Measurements from ENCODE around the gene SMPD3.

Gene SMPD3

GRCh38 chr16:68470461-68471150 lies 22.3 kb upstream of the SMPD3 start:
- Histone ChIP-seq H3K27ac (ENCODE audit: low read depth, low read length) (no peak overlapping the region), H3K4me3 (ENCODE audit: low read depth, low read length) (no peak overlapping the region), H3K27me3 (ENCODE audit: control insufficient read depth, insufficient read depth, low read length) (no peaks in the 10 kb centered on the region; the same call in 1 of the 2 replicates), H3K4me1 (ENCODE audit: control insufficient read depth, insufficient read depth, low read length) (peaks cover 6% of the 10 kb centered on the region; the same call in 1 of the 2 replicates), H3K36me3 (ENCODE audit: control insufficient read depth, insufficient read depth, low read length) (no peaks in the 10 kb centered on the region), H3K9ac (ENCODE audit: low read length) (no peak overlapping the region), H3K9me3 (ENCODE audit: control insufficient read depth, insufficient read depth, low read depth, low read length) (no peaks in the 10 kb centered on the region)

GRCh38 chr16:68469796-68470460 lies 21.6 kb upstream of the SMPD3 start:
- Histone ChIP-seq H3K9me3 (ENCODE audit: control insufficient read depth, insufficient read depth, low read depth, low read length) (no peaks in the 10 kb centered on the region), H3K9ac (ENCODE audit: low read length) (no peak overlapping the region), H3K27ac (ENCODE audit: low read depth, low read length) (no peak overlapping the region), H3K36me3 (ENCODE audit: control insufficient read depth, insufficient read depth, low read length) (no peaks in the 10 kb centered on the region), H3K27me3 (ENCODE audit: control insufficient read depth, insufficient read depth, low read length) (no peaks in the 10 kb centered on the region; the same call in 1 of the 2 replicates), H3K4me1 (ENCODE audit: control insufficient read depth, insufficient read depth, low read length) (peaks cover 6% of the 10 kb centered on the region; the same call in 1 of the 2 replicates), H3K4me3 (ENCODE audit: low read depth, low read length) (no peak overlapping the region)

- H3K27me3 ChIP-seq (ENCODE audit: control insufficient read depth, insufficient read depth, low read length): no peaks in the 10 kb centered on the region; the same call in 1 of the 2 replicates
- no peaks in the 10 kb centered on the region for H3K36me3 ChIP-seq (ENCODE audit: control insufficient read depth, insufficient read depth, low read length)
- peaks cover 6% of the 10 kb centered on the region; the same call in 1 of the 2 replicates for H3K4me1 ChIP-seq (ENCODE audit: control insufficient read depth, insufficient read depth, low read length)
- H3K9ac ChIP-seq (ENCODE audit: low read length): no peak overlapping the region
- no peak overlapping the region for H3K4me3 ChIP-seq (ENCODE audit: low read depth, low read length)
- no peak overlapping the region for H3K27ac ChIP-seq (ENCODE audit: low read depth, low read length)
- H3K9me3 ChIP-seq (ENCODE audit: control insufficient read depth, insufficient read depth, low read depth, low read length): no peaks in the 10 kb centered on the region
Observed at GRCh38 chr16:68468842-68469241, 20.5 kb upstream of the SMPD3 start.

- Histone ChIP-seq H3K36me3 (ENCODE audit: control insufficient read depth, insufficient read depth, low read length) (no peaks in the 10 kb centered on the region), H3K27me3 (ENCODE audit: control insufficient read depth, insufficient read depth, low read length) (no peaks in the 10 kb centered on the region; the same call in 1 of the 2 replicates), H3K9me3 (ENCODE audit: control insufficient read depth, insufficient read depth, low read depth, low read length) (peaks cover 4% of the 10 kb centered on the region; the same call in 1 of the 2 replicates), H3K4me3 (ENCODE audit: low read depth, low read length) (no peak overlapping the region), H3K9ac (ENCODE audit: low read length) (no peak overlapping the region), H3K4me1 (ENCODE audit: control insufficient read depth, insufficient read depth, low read length) (peaks cover 6% of the 10 kb centered on the region; the same call in 1 of the 2 replicates), H3K27ac (ENCODE audit: low read depth, low read length) (no peak overlapping the region)
Observed at GRCh38 chr16:68466174-68466573, 17.9 kb upstream of the SMPD3 start.

GRCh38 chr16:68463904-68464303 lies 15.6 kb upstream of the SMPD3 start:
- Histone ChIP-seq H3K4me1 (ENCODE audit: control insufficient read depth, insufficient read depth, low read length) (no peaks in the 10 kb centered on the region), H3K4me3 (ENCODE audit: low read depth, low read length) (no peak overlapping the region)

GRCh38 chr16:68460067-68460466 lies 11.8 kb upstream of the SMPD3 start:
- Histone ChIP-seq H3K36me3 (ENCODE audit: control insufficient read depth, insufficient read depth, low read length) (no peaks in the 10 kb centered on the region), H3K4me1 (ENCODE audit: control insufficient read depth, insufficient read depth, low read length) (no peaks in the 10 kb centered on the region), H3K9ac (ENCODE audit: low read length) (no peak overlapping the region), H3K4me3 (ENCODE audit: low read depth, low read length) (no peak overlapping the region), H3K27ac (ENCODE audit: low read depth, low read length) (no peak overlapping the region), H3K9me3 (ENCODE audit: control insufficient read depth, insufficient read depth, low read depth, low read length) (peaks cover 4% of the 10 kb centered on the region; the same call in 1 of the 2 replicates), H3K27me3 (ENCODE audit: control insufficient read depth, insufficient read depth, low read length) (no peaks in the 10 kb centered on the region; the same call in 1 of the 2 replicates)

More at GRCh38 chr16:68463904-68464303, 15.6 kb upstream of the SMPD3 start:
- Histone ChIP-seq H3K9me3 (ENCODE audit: control insufficient read depth, insufficient read depth, low read depth, low read length) (peaks cover 4% of the 10 kb centered on the region; the same call in 1 of the 2 replicates), H3K36me3 (ENCODE audit: control insufficient read depth, insufficient read depth, low read length) (no peaks in the 10 kb centered on the region), H3K27me3 (ENCODE audit: control insufficient read depth, insufficient read depth, low read length) (no peaks in the 10 kb centered on the region; the same call in 1 of the 2 replicates), H3K27ac (ENCODE audit: low read depth, low read length) (no peak overlapping the region), H3K9ac (ENCODE audit: low read length) (no peak overlapping the region)

GRCh38 chr16:68459457-68459856 lies 11.1 kb upstream of the SMPD3 start:
- Histone ChIP-seq H3K9ac (ENCODE audit: low read length) (no peak overlapping the region), H3K4me1 (ENCODE audit: control insufficient read depth, insufficient read depth, low read length) (no peaks in the 10 kb centered on the region), H3K36me3 (ENCODE audit: control insufficient read depth, insufficient read depth, low read length) (no peaks in the 10 kb centered on the region), H3K9me3 (ENCODE audit: control insufficient read depth, insufficient read depth, low read depth, low read length) (peaks cover 4% of the 10 kb centered on the region; the same call in 1 of the 2 replicates), H3K27ac (ENCODE audit: low read depth, low read length) (no peak overlapping the region), H3K4me3 (ENCODE audit: low read depth, low read length) (no peak overlapping the region), H3K27me3 (ENCODE audit: control insufficient read depth, insufficient read depth, low read length) (no peaks in the 10 kb centered on the region; the same call in 1 of the 2 replicates)

- Histone ChIP-seq H3K27ac (ENCODE audit: low read depth, low read length) (no peak overlapping the region), H3K9me3 (ENCODE audit: control insufficient read depth, insufficient read depth, low read depth, low read length) (peaks cover 4% of the 10 kb centered on the region; the same call in 1 of the 2 replicates), H3K4me3 (ENCODE audit: low read depth, low read length) (no peak overlapping the region), H3K27me3 (ENCODE audit: control insufficient read depth, insufficient read depth, low read length) (no peaks in the 10 kb centered on the region; the same call in 1 of the 2 replicates), H3K9ac (ENCODE audit: low read length) (no peak overlapping the region), H3K4me1 (ENCODE audit: control insufficient read depth, insufficient read depth, low read length) (no peaks in the 10 kb centered on the region), H3K36me3 (ENCODE audit: control insufficient read depth, insufficient read depth, low read length) (no peaks in the 10 kb centered on the region)
Observed at GRCh38 chr16:68458551-68458950, 10.2 kb upstream of the SMPD3 start.

GRCh38 chr16:68458101-68458500 lies 9.8 kb upstream of the SMPD3 start:
- Histone ChIP-seq H3K27ac (ENCODE audit: low read depth, low read length) (no peak overlapping the region), H3K4me1 (ENCODE audit: control insufficient read depth, insufficient read depth, low read length) (no peaks in the 10 kb centered on the region), H3K27me3 (ENCODE audit: control insufficient read depth, insufficient read depth, low read length) (no peaks in the 10 kb centered on the region), H3K9me3 (ENCODE audit: control insufficient read depth, insufficient read depth, low read depth, low read length) (peaks cover under 1% of the 10 kb centered on the region; the same call in 1 of the 2 replicates), H3K36me3 (ENCODE audit: control insufficient read depth, insufficient read depth, low read length) (no peaks in the 10 kb centered on the region), H3K9ac (ENCODE audit: low read length) (no peak overlapping the region), H3K4me3 (ENCODE audit: low read depth, low read length) (no peak overlapping the region)

- H3K4me3 ChIP-seq (ENCODE audit: low read depth, low read length): no peak overlapping the region
- no peak overlapping the region for H3K9ac ChIP-seq (ENCODE audit: low read length)
- no peaks in the 10 kb centered on the region for H3K36me3 ChIP-seq (ENCODE audit: control insufficient read depth, insufficient read depth, low read length)
- H3K27ac ChIP-seq (ENCODE audit: low read depth, low read length): no peak overlapping the region
- H3K4me1 ChIP-seq (ENCODE audit: control insufficient read depth, insufficient read depth, low read length): no peaks in the 10 kb centered on the region
- H3K9me3 ChIP-seq (ENCODE audit: control insufficient read depth, insufficient read depth, low read depth, low read length): no peaks in the 10 kb centered on the region
- H3K27me3 ChIP-seq (ENCODE audit: control insufficient read depth, insufficient read depth, low read length): no peaks in the 10 kb centered on the region
Observed at GRCh38 chr16:68455631-68456030, 7.3 kb upstream of the SMPD3 start.

GRCh38 chr16:68454920-68455435 lies 6.7 kb upstream of the SMPD3 start:
- H3K9ac ChIP-seq (ENCODE audit: low read length): no peak overlapping the region
- H3K27me3 ChIP-seq (ENCODE audit: control insufficient read depth, insufficient read depth, low read length): no peaks in the 10 kb centered on the region
- H3K27ac ChIP-seq (ENCODE audit: low read depth, low read length): no peak overlapping the region
- no peaks in the 10 kb centered on the region for H3K4me1 ChIP-seq (ENCODE audit: control insufficient read depth, insufficient read depth, low read length)
- no peaks in the 10 kb centered on the region for H3K36me3 ChIP-seq (ENCODE audit: control insufficient read depth, insufficient read depth, low read length)
- no peak overlapping the region for H3K4me3 ChIP-seq (ENCODE audit: low read depth, low read length)
- H3K9me3 ChIP-seq (ENCODE audit: control insufficient read depth, insufficient read depth, low read depth, low read length): no peaks in the 10 kb centered on the region

Measured in HUES6 (cell line).